ENCODE results near the gene ASB4.

GRCh38 chr7:95531605-95532219, 46.0 kb downstream of the ASB4 start:
- no peak for TF ChIP-seq CTCF (IDR thresholded peaks at IDR 0.05)
- TF ChIP-seq POLR2A (IDR thresholded peaks at IDR 0.05): no peak

All from tibial nerve (tissue), 3 donors.